OCI-LY1 (cell line): ENCODE data around the gene TTC21A.
A peak's percentile ranks its signal among the peaks of the same experiment; 100 is the strongest.

Experiments used
- H2AFZ ChIP-seq: fragments of 200-600 bp; sonication (generic), shearing (Covaris generic); 2 replicates; pipeline ENCODE4 v1.6.0; 2014; ENCODE audit warnings: antibody characterized with exemption, mild to moderate bottlenecking, low read length
- H3F3A ChIP-seq: fragments of 200-600 bp; sonication (generic), shearing (Covaris generic); 2 replicates; pipeline ENCODE4 v1.6.0; 2014; ENCODE audit warnings: mild to moderate bottlenecking, antibody characterized with exemption, low read length, moderate library complexity; ENCODE audit not compliant: insufficient read depth
- H3K27ac ChIP-seq: fragments of 200-600 bp; sonication (generic); 2 replicates; pipeline ENCODE4 v1.5.1; 2014; ENCODE audit warnings: low read length, mixed run types, mild to moderate bottlenecking, low read depth; ENCODE audit not compliant: poor library complexity, severe bottlenecking
- H3K27me3 ChIP-seq: fragments of 200-600 bp; sonication (generic); 2 replicates; pipeline ENCODE4 v1.6.0; 2014; ENCODE audit warnings: antibody characterized with exemption, mild to moderate bottlenecking, low read length, moderate library complexity; ENCODE audit not compliant: insufficient read depth
- H3K36me3 ChIP-seq: fragments of 200-600 bp; sonication (generic); 2 replicates; pipeline ENCODE4 v1.6.1; 2014; ENCODE audit warnings: mild to moderate bottlenecking, antibody characterized with exemption, low read length, moderate library complexity, mixed read lengths; ENCODE audit not compliant: insufficient read depth
- H3K4me1 ChIP-seq: fragments of 200-600 bp; sonication (generic); 2 replicates; pipeline ENCODE4 v1.5.1; 2014; ENCODE audit warnings: mild to moderate bottlenecking, low read length, moderate library complexity; ENCODE audit not compliant: insufficient read depth, severe bottlenecking
- H3K4me2 ChIP-seq: fragments of 200-600 bp; sonication (generic), shearing (Covaris generic); 2 replicates; pipeline ENCODE4 v1.6.1; 2014; ENCODE audit warnings: low read length
- H3K4me3 ChIP-seq: fragments of 200-600 bp; sonication (generic); 2 replicates; pipeline ENCODE4 v1.5.1; 2014; ENCODE audit warnings: low read length, low read depth, mild to moderate bottlenecking, mixed read lengths; ENCODE audit not compliant: poor library complexity, severe bottlenecking
- H3K79me2 ChIP-seq: fragments of 200-600 bp; shearing (Covaris generic); 2 replicates; pipeline ENCODE4 v1.6.1; 2016; ENCODE audit warnings: mixed run types, low read length, mixed read lengths; ENCODE audit not compliant: insufficient read depth
- H3K9ac ChIP-seq: fragments of 200-600 bp; sonication (generic), shearing (Covaris generic); 2 replicates; pipeline ENCODE4 v1.6.1; 2014; ENCODE audit warnings: mild to moderate bottlenecking, low read length, mixed read lengths
- H3K9me2 ChIP-seq: fragments of 200-600 bp; sonication (generic), shearing (Covaris generic); 2 replicates; pipeline ENCODE4 v1.6.1; 2014; ENCODE audit warnings: low read depth, mild to moderate bottlenecking, low read length, mixed read lengths
- H3K9me3 ChIP-seq: fragments of 200-600 bp; shearing (Covaris generic); 2 replicates; pipeline ENCODE4 v1.6.1; 2014; ENCODE audit warnings: low read length, mixed read lengths
- H4K20me1 ChIP-seq: fragments of 200-600 bp; sonication (generic), shearing (Covaris generic); 2 replicates; pipeline ENCODE4 v1.6.0; 2016; ENCODE audit warnings: mild to moderate bottlenecking, low read length; ENCODE audit not compliant: insufficient read depth
- EZH2 ChIP-seq: fragments of 200-600 bp; sonication (generic), shearing (Covaris generic); IDR thresholded peaks from 2 replicates; pipeline ENCODE4 v1.8.0; 2017; ENCODE audit warnings: borderline replicate concordance, mixed run types, mild to moderate bottlenecking, antibody characterized with exemption, low read length, moderate library complexity, mixed read lengths
- TF ChIP-seq, protein P1 (sequence below): fragments of 200-600 bp; sonication (generic), shearing (Covaris generic); IDR thresholded peaks from 2 replicates; pipeline ENCODE4 v1.5.1; 2017; ENCODE audit warnings: mild to moderate bottlenecking, antibody characterized with exemption, low read length, moderate library complexity, mixed read lengths

TTC21A gene

DNA sequence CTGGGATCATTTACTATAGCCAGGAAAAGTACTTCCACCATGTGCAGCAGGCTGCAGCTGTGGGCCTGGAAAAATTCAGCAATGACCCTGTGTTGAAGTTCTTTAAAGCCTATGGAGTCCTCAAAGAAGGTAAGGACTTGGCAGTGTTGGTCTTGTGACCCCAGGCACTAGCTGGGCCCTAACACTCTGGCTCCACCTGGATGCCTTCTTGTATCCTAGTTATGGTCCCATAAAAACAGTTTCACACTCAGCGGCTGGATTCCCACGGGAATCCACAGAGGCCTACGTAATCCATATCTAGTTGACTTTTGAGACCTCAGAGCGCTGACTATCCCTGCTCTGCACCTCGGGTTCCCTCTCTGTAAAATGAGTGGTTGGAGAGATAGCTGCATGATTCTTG, 1.6 kb downstream of the TTC21A start:
- no peaks in the 10 kb centered on the region for H3K27me3 ChIP-seq
- no peaks in the 10 kb centered on the region for H4K20me1 ChIP-seq
- no peak overlapping the region for H3K4me3 ChIP-seq
- H3K36me3 ChIP-seq: no peaks in the 10 kb centered on the region
- no peaks in the 10 kb centered on the region for H3K79me2 ChIP-seq
- no peak overlapping the region for H2AFZ ChIP-seq
- no peak overlapping the region for H3K9ac ChIP-seq
- no peak overlapping the region for H3K4me2 ChIP-seq
- H3K4me1 ChIP-seq: peaks cover 33% of the 10 kb centered on the region
- peak overlapping the region; percentile 76 for H3K27ac ChIP-seq
- no peaks in the 10 kb centered on the region for H3K9me3 ChIP-seq
- no peaks in the 10 kb centered on the region for H3K9me2 ChIP-seq
- H3F3A ChIP-seq: no peaks in the 10 kb centered on the region
- TF ChIP-seq EZH2: no peak
- TF ChIP-seq, protein P1, sequence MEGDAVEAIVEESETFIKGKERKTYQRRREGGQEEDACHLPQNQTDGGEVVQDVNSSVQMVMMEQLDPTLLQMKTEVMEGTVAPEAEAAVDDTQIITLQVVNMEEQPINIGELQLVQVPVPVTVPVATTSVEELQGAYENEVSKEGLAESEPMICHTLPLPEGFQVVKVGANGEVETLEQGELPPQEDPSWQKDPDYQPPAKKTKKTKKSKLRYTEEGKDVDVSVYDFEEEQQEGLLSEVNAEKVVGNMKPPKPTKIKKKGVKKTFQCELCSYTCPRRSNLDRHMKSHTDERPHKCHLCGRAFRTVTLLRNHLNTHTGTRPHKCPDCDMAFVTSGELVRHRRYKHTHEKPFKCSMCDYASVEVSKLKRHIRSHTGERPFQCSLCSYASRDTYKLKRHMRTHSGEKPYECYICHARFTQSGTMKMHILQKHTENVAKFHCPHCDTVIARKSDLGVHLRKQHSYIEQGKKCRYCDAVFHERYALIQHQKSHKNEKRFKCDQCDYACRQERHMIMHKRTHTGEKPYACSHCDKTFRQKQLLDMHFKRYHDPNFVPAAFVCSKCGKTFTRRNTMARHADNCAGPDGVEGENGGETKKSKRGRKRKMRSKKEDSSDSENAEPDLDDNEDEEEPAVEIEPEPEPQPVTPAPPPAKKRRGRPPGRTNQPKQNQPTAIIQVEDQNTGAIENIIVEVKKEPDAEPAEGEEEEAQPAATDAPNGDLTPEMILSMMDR: no peak

GRCh38 chr3:39110041-39110639, 2.7 kb downstream of the TTC21A start:
- Histone ChIP-seq H3K27ac (peak overlapping the region; percentile 19), H3K4me1 (peaks cover 32% of the 10 kb centered on the region), H3K27me3 (no peaks in the 10 kb centered on the region), H3K36me3 (no peaks in the 10 kb centered on the region), H3K4me2 (no peak overlapping the region), H2AFZ (no peak overlapping the region), H3K9ac (no peak overlapping the region), H3K79me2 (no peaks in the 10 kb centered on the region), H3K9me2 (no peaks in the 10 kb centered on the region), H4K20me1 (no peaks in the 10 kb centered on the region), H3K9me3 (no peaks in the 10 kb centered on the region), H3F3A (no peaks in the 10 kb centered on the region), H3K4me3 (no peak overlapping the region)
- no peak for TF ChIP-seq EZH2
- TF ChIP-seq, protein P1: no peak

DNA sequence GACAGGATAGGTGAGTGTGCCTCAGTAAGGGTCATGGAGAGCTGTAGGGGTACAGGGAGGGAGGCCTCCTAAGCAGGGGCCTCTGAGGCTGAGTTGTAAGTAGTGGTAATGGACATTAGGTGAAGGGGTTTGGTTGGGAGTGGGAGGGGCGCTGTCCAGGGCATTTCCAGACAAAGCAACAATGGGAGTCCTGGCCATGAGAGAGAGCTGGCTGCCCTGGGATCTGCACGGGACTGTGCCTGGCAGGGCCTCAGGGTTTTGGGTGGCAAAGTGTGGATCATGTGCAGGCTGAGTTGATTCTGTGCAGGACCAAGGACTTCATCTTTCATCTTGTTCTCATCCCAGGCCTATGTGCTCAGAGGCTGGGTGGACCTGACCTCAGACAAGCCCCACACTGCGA, 4.6 kb downstream of the TTC21A start:
- H3K36me3 ChIP-seq: no peaks in the 10 kb centered on the region
- no peaks in the 10 kb centered on the region for H3K9me2 ChIP-seq
- H3K9me3 ChIP-seq: no peaks in the 10 kb centered on the region
- H3K4me3 ChIP-seq: no peak overlapping the region
- H3K27ac ChIP-seq: no peak overlapping the region
- H3K79me2 ChIP-seq: no peaks in the 10 kb centered on the region
- no peaks in the 10 kb centered on the region for H3K27me3 ChIP-seq
- no peak for TF ChIP-seq EZH2
- TF ChIP-seq, protein P1: no peak
- H4K20me1 ChIP-seq: no peaks in the 10 kb centered on the region
- H3K9ac ChIP-seq: no peak overlapping the region
- peaks cover 14% of the 10 kb centered on the region for H3K4me1 ChIP-seq
- no peak overlapping the region for H3K4me2 ChIP-seq
- no peak overlapping the region for H2AFZ ChIP-seq
- H3F3A ChIP-seq: no peaks in the 10 kb centered on the region
